ENCODE measurements around the gene APP.

The APP gene

GRCh38 chr21:26079366-26079765 lies 91.2 kb downstream of the APP start:
- H3K36me3 ChIP-seq (ENCODE audit: insufficient read depth, low read length) = no peaks in the 10 kb centered on the region
- no peak overlapping the region for H3K4me3 ChIP-seq (ENCODE audit: low read length)
- H3K9me3 ChIP-seq (ENCODE audit: low read length) = no peaks in the 10 kb centered on the region
- no peak overlapping the region for H2AFZ ChIP-seq (ENCODE audit: low read depth, low read length)
- H3K27me3 ChIP-seq (ENCODE audit: insufficient read depth, low read length) = no peaks in the 10 kb centered on the region
- no peaks in the 10 kb centered on the region for H3K4me1 ChIP-seq (ENCODE audit: insufficient read depth, low read length)

DNA sequence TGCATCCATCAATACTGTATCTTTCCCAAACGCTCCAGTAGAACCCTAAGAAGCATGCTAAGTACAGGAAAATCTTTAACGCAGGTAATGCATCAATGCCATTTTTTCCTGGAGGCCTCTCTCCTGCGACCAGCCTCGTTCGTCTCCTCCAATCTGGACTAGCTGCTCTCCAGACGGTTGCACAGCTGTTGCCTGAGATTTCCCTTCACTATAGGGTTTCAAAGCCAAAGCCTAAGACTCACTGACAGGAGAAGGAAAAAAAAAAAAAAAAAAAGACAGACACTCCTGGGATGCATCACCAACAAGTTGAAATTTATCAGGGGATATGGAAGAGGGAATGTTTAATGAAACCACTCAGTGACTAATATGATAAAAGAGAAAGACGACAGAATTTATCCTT lies 93.0 kb downstream of the APP start:
- no peaks in the 10 kb centered on the region for H3K27me3 ChIP-seq (ENCODE audit: insufficient read depth, low read length)
- no peak overlapping the region for H3K4me3 ChIP-seq (ENCODE audit: low read length)
- H3K36me3 ChIP-seq (ENCODE audit: insufficient read depth, low read length) = no peaks in the 10 kb centered on the region
- H3K9me3 ChIP-seq (ENCODE audit: low read length) = no peaks in the 10 kb centered on the region
- H3K4me1 ChIP-seq (ENCODE audit: insufficient read depth, low read length) = no peaks in the 10 kb centered on the region
- H2AFZ ChIP-seq (ENCODE audit: low read depth, low read length) = no peak overlapping the region

DNA sequence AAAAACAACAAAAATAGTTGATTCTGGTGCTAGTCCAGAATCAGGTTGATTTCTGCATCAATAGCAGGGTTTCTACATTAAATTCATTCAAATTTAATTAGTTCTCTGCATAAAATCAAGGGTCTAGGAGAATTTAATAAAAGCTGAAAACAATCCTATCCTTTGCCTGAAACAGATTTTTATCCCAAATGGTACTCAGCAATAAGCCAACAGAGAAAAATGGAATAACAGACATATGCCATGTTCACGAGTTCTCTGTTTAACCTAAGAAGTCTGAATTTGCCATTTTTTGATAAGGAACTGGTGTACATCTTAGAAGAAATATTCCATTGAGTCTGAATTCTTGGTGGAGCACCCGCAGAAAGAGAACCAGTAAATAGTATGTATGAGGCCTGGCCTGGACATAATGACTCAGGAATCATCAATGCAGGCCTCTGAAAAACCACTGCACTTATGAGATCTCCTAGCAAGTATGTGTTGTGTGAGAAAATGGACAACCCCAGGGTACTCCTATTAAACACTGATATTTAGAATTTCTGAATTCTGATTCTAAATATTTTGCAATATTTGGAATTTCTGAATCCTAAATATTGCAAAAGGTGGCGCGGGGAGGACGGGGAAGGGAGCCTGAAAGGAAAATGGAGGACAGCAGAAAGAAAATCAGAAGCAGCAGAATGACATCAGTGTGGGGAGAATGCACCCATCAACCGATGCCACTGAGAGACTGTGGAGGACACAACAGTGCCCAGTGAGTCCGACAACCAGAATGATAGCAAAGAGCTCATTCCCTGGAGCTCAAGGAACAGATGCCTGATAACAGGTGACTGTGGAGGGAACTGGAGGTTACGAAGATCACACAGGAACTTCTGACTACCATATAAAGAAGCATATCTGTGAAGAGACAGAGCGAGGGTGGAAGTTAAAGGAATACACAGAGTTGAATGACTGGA lies 97.6 kb downstream of the APP start:
- Histone ChIP-seq H3K27me3 (ENCODE audit: insufficient read depth, low read length) (no peaks in the 10 kb centered on the region), H2AFZ (ENCODE audit: low read depth, low read length) (no peak overlapping the region), H3K4me1 (ENCODE audit: insufficient read depth, low read length) (peaks cover 20% of the 10 kb centered on the region), H3K36me3 (ENCODE audit: insufficient read depth, low read length) (no peaks in the 10 kb centered on the region), H3K9me3 (ENCODE audit: low read length) (no peaks in the 10 kb centered on the region), H3K4me3 (ENCODE audit: low read length) (no peak overlapping the region)

DNA sequence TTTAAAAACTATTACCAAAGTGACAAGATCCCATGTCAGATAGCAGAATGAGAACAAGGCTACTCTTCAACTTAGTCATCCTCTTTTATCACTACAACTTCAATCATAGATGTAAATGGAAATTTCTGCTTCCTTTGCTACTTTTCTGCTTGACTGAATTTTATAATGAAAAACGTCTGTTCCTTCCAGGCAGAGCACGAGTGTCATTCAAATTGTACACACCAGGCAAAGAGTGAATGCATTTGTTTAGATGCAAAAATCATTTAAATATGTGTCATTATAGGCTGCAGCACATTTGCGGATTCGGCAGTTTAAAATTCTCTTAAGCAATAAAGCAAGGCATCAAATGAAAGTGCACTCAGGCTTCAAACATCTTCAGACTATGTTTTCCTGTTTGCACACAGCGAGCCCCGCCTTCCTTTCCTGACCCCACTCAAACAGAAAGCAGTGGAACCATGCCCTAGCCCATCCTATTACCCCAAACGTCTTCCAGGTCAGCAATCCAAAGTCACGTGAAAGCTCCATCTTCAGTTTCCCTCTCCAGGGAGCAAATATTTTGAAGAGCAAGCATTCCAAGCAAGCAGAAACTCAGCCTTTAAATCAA lies 99.6 kb downstream of the APP start:
- H3K36me3 ChIP-seq (ENCODE audit: insufficient read depth, low read length) = no peaks in the 10 kb centered on the region
- no peak overlapping the region for H3K4me3 ChIP-seq (ENCODE audit: low read length)
- H3K4me1 ChIP-seq (ENCODE audit: insufficient read depth, low read length) = peaks cover 20% of the 10 kb centered on the region
- H3K9me3 ChIP-seq (ENCODE audit: low read length) = no peaks in the 10 kb centered on the region
- H2AFZ ChIP-seq (ENCODE audit: low read depth, low read length) = no peak overlapping the region
- H3K27me3 ChIP-seq (ENCODE audit: insufficient read depth, low read length) = no peaks in the 10 kb centered on the region

DNA sequence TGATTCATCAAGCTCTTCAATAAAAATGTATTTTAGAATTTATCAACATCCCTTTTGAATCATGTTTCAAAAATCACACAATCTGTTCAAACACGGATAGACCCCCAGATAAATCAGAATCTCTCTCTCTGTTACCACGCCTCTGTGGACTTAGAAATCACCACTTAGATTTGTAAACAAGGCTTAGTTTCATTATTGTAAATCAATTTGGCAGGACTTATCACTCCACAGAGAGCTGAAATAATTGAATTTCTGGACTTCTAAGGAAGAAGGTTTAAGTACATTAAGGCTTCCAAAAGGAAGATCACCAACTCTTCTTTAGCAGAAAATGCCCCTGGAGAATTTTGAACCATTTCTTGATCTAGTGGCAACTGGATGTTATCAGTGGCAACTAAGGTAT lies 100.4 kb downstream of the APP start:
- H3K4me1 ChIP-seq (ENCODE audit: insufficient read depth, low read length) = peaks cover 20% of the 10 kb centered on the region
- H3K27me3 ChIP-seq (ENCODE audit: insufficient read depth, low read length) = no peaks in the 10 kb centered on the region
- H3K36me3 ChIP-seq (ENCODE audit: insufficient read depth, low read length) = no peaks in the 10 kb centered on the region
- H2AFZ ChIP-seq (ENCODE audit: low read depth, low read length) = no peak overlapping the region
- no peak overlapping the region for H3K4me3 ChIP-seq (ENCODE audit: low read length)
- no peaks in the 10 kb centered on the region for H3K9me3 ChIP-seq (ENCODE audit: low read length)

GRCh38 chr21:26068776-26069175 lies 101.8 kb downstream of the APP start:
- Histone ChIP-seq H3K9me3 (ENCODE audit: low read length) (no peaks in the 10 kb centered on the region), H3K4me1 (ENCODE audit: insufficient read depth, low read length) (peaks cover 20% of the 10 kb centered on the region), H3K27me3 (ENCODE audit: insufficient read depth, low read length) (no peaks in the 10 kb centered on the region), H2AFZ (ENCODE audit: low read depth, low read length) (no peak overlapping the region), H3K4me3 (ENCODE audit: low read length) (no peak overlapping the region), H3K36me3 (ENCODE audit: insufficient read depth, low read length) (no peaks in the 10 kb centered on the region)

- Histone ChIP-seq H2AFZ (ENCODE audit: low read depth, low read length) (no peak overlapping the region), H3K4me3 (ENCODE audit: low read length) (no peak overlapping the region), H3K4me1 (ENCODE audit: insufficient read depth, low read length) (peaks cover 20% of the 10 kb centered on the region), H3K27me3 (ENCODE audit: insufficient read depth, low read length) (no peaks in the 10 kb centered on the region), H3K9me3 (ENCODE audit: low read length) (no peaks in the 10 kb centered on the region), H3K36me3 (ENCODE audit: insufficient read depth, low read length) (no peaks in the 10 kb centered on the region)
Measured at GRCh38 chr21:26067836-26068594, 102.6 kb downstream of the APP start.

- Histone ChIP-seq H3K4me3 (ENCODE audit: low read length) (no peak overlapping the region), H3K4me1 (ENCODE audit: insufficient read depth, low read length) (no peaks in the 10 kb centered on the region), H3K36me3 (ENCODE audit: insufficient read depth, low read length) (no peaks in the 10 kb centered on the region), H3K9me3 (ENCODE audit: low read length) (no peaks in the 10 kb centered on the region), H3K27me3 (ENCODE audit: insufficient read depth, low read length) (no peaks in the 10 kb centered on the region), H2AFZ (ENCODE audit: low read depth, low read length) (no peak overlapping the region)
Measured at GRCh38 chr21:26064506-26064905, 106.1 kb downstream of the APP start.

DNA sequence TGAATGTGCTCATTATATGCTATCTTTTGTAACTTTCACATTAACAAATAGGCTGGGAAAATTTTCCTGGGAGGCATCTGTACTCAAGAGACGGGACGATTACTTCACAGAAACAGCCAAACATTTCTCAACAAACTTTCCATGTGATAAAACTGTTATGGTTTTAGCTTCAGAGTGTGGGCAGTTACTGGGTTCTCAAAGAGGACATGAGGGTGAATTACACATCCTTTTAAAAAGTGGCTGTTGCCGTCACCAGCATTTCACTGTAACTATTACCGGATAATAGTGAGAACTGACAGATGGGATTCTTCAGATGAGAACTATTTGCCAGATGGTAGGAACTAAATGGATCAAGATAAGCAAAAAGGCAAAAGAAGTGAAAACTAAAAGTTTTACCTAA lies 109.1 kb downstream of the APP start:
- H3K4me1 ChIP-seq (ENCODE audit: insufficient read depth, low read length) = no peaks in the 10 kb centered on the region
- H3K27me3 ChIP-seq (ENCODE audit: insufficient read depth, low read length) = no peaks in the 10 kb centered on the region
- no peaks in the 10 kb centered on the region for H3K9me3 ChIP-seq (ENCODE audit: low read length)
- no peaks in the 10 kb centered on the region for H3K36me3 ChIP-seq (ENCODE audit: insufficient read depth, low read length)
- H3K4me3 ChIP-seq (ENCODE audit: low read length) = no peak overlapping the region
- H2AFZ ChIP-seq (ENCODE audit: low read depth, low read length) = no peak overlapping the region

DNA sequence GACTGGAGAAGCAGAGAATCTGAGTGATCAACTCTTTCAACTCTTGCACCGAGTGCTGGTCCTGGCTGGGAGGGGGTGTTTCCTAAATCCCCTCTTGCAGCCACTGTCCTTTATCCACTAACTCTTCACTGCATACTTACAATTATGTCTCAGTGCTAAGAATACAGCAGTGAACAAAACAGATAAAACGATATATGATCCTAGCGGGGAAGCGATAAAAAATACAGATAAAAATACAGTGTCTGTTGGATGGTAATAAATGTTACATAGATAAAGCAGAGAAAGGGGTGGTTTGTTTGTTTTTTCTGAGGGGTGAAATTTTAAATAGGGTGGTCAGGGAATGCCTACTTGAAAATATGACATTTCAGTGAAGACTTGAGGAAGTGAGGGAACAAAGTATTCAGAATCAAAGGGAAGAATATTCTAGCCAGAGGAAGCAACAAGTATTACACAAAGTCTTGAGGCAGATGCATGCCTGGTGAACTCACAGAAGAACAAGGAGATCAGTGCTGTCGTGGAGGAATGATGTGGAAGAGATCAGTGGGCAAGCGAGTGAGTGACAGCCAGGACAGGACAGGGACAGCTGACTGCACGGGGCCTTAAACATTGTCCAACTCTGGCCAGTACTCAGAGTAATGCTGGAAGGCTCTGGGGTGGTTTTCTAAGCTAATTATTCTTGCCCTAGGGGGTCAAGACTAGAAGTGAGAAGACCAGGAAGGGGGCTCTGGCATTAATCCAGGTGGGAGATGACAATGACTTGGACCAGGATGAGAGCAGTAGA lies 110.0 kb downstream of the APP start:
- no peaks in the 10 kb centered on the region for H3K4me1 ChIP-seq (ENCODE audit: insufficient read depth, low read length)
- H3K36me3 ChIP-seq (ENCODE audit: insufficient read depth, low read length) = no peaks in the 10 kb centered on the region
- H3K4me3 ChIP-seq (ENCODE audit: low read length) = no peak overlapping the region
- H3K27me3 ChIP-seq (ENCODE audit: insufficient read depth, low read length) = no peaks in the 10 kb centered on the region
- H2AFZ ChIP-seq (ENCODE audit: low read depth, low read length) = no peak overlapping the region
- H3K9me3 ChIP-seq (ENCODE audit: low read length) = no peaks in the 10 kb centered on the region

DNA sequence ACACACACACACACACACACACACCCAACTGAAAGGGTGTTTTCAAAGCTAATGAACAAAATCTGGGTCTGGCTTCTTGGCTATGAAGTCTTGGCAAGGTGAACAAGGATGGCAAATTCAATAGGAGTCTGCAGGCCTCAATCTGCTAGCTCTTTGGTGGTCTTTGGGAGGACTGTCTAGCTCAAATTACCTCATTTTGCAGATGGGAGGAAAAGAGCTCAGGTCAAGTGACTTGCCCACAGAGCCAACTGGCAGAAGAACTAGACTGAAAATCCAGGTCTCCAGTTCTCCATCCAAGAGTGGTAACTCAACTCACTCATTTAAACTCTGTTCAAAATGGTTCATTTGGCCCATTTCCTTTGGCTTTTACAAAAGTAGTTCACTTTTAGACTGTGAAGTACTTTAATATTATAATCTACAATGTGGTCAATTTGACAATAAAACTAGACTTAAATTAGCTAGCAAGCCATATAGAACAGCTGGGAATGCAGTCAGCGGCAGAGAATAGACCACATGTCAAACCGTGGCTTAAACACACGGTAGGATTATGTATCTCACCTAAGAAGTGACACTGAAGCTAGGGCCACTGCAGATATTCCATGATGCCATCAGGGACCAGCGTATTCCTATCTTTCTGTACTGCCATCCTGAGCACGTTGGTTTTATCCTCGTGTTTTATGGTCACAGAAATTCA lies 112.9 kb downstream of the APP start:
- H3K36me3 ChIP-seq (ENCODE audit: insufficient read depth, low read length) = peaks cover under 1% of the 10 kb centered on the region
- no peaks in the 10 kb centered on the region for H3K27me3 ChIP-seq (ENCODE audit: insufficient read depth, low read length)
- H3K4me3 ChIP-seq (ENCODE audit: low read length) = no peak overlapping the region
- H3K4me1 ChIP-seq (ENCODE audit: insufficient read depth, low read length) = no peaks in the 10 kb centered on the region
- H2AFZ ChIP-seq (ENCODE audit: low read depth, low read length) = no peak overlapping the region
- H3K9me3 ChIP-seq (ENCODE audit: low read length) = no peaks in the 10 kb centered on the region

DNA sequence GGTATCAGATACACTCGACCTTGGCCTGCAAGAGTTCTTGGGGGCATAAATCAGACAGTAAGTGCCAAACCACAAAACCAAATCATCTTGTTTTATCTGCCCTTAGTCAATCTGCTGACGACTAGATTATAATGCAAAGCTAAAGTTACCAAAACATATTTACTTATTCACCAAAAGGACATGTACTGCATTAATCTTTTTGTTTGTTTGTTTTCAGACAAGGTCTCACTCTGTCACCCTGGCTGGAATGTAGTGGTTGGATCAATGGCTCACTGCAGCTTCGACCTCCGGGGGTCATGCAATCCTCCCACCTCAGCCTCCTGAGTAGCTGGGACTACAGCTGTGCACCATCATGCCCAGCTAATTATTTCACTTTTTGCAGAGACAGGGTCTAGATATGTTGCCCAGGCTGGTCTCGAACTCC lies 114.7 kb downstream of the APP start:
- Histone ChIP-seq H3K4me1 (ENCODE audit: insufficient read depth, low read length) (no peaks in the 10 kb centered on the region), H3K9me3 (ENCODE audit: low read length) (peaks cover 1% of the 10 kb centered on the region), H3K27me3 (ENCODE audit: insufficient read depth, low read length) (no peaks in the 10 kb centered on the region), H3K4me3 (ENCODE audit: low read length) (no peak overlapping the region), H3K36me3 (ENCODE audit: insufficient read depth, low read length) (peaks cover 16% of the 10 kb centered on the region), H2AFZ (ENCODE audit: low read depth, low read length) (no peak overlapping the region)
